GM12891 (cell line): ENCODE measurements around the gene MND1.

ENCODE experiments used
- DNase-seq: peaks from one replicate; pipeline ENCODE4 v3.0.0; 2011; ENCODE audit warnings: low spot score; ENCODE audit not compliant: insufficient read length
- FAIRE-seq: peaks from 2 replicates; lab custom pipeline; 2011; peaks lifted over from hg19 to GRCh38; lab: Jason Lieb, UNC
- PAX5 ChIP-seq: IDR thresholded peaks from 2 replicates; pipeline ENCODE4 v1.6.1; 2011; ENCODE audit warnings: low read length, moderate library complexity, mild to moderate bottlenecking; ENCODE audit not compliant: insufficient read depth, severe bottlenecking
- POLR2A ChIP-seq: IDR thresholded peaks from 2 replicates; pipeline ENCODE4 v1.6.1; 2011; ENCODE audit warnings: low read depth, low read length, control low read depth
- POLR2AphosphoS5 ChIP-seq: IDR thresholded peaks from 2 replicates; pipeline ENCODE4 v1.6.1; 2011; ENCODE audit warnings: low read depth, low read length, control low read depth
- POU2F2 ChIP-seq: IDR thresholded peaks from 2 replicates; pipeline ENCODE4 v1.6.1; 2011; ENCODE audit warnings: low read depth, mild to moderate bottlenecking, control low read depth, low read length, moderate library complexity
- SPI1 ChIP-seq: IDR thresholded peaks from 2 replicates; pipeline ENCODE4 v1.6.1; 2011; ENCODE audit warnings: low read depth, low read length, control low read depth
- TAF1 ChIP-seq: IDR thresholded peaks from 2 replicates; pipeline ENCODE4 v1.6.1; 2011; ENCODE audit warnings: low read depth, low read length, control low read depth

Gene MND1

DNA sequence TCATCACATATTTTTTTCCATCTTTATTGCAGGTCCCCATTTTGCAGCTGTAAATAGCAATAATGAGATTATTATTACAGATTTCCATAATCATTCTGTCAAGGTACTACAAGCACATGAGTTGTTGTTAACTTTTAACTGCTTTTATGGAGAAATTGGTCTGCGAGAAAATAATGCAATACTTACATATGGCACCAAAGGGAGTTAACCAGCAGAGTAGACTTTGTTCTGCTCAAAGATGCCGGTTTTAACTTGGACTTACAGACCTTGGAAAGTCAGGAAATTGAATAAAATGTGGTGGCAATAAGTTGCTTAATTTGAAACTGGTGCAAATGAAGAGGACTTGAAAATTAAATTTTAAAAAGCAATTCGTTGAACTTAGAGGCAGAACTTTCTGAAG lies 20.4 kb upstream of the MND1 start:
- TF ChIP-seq TAF1 (no peak), POLR2AphosphoS5 (no peak), SPI1 (no peak), POLR2A (no peak), POU2F2 (no peak), PAX5 (no peak)
- DNase-seq: no peak
- no peak for FAIRE-seq

DNA sequence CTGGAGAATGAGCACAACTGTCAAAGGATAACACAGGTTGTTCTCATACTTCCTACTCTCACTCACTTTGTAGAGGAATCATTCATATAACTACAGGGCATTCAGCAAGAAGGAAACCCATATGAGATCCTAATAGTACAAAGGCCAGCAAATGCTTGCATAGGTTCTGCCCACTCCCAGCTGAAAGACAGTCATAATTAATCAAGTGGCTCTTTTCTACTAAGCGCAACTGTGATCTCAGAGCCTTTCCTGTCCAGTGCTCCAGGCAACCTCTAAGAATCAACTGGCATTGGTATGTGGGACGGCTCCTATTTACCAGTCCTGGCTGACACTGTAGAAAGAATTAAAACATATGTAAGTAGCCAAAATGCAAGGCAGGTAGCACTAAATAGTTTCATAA lies 18.9 kb upstream of the MND1 start:
- DNase-seq (no peak), FAIRE-seq (no peak)
- no peak for TF ChIP-seq POU2F2
- TF ChIP-seq POLR2A: no peak
- no peak for TF ChIP-seq SPI1
- no peak for TF ChIP-seq PAX5
- TF ChIP-seq POLR2AphosphoS5: no peak

DNA sequence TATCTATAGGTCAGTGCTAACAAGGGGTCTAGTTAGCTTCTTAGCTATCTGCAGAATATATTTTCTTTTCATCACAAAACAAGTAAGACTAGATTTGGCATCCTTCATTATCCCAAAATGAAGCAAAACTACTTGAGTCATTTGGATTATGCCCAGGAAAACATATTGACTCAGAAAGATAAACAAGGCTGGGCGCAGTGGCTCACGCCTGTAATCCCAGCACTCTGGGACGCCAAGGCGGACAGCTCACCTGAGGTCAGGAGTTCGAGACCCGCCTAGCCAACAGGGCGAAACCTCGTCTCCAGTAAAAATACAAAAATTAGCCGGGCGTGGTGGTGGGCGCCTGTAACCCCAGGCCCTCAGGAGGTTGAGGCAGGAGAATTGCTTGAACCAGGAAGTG lies 18.0 kb upstream of the MND1 start:
- no peak for TF ChIP-seq SPI1
- TF ChIP-seq POU2F2: no peak
- no peak for TF ChIP-seq POLR2AphosphoS5
- no peak for TF ChIP-seq TAF1
- no peak for TF ChIP-seq PAX5
- TF ChIP-seq POLR2A: no peak
- DNase-seq: no peak
- FAIRE-seq: peak; percentile 52

DNA sequence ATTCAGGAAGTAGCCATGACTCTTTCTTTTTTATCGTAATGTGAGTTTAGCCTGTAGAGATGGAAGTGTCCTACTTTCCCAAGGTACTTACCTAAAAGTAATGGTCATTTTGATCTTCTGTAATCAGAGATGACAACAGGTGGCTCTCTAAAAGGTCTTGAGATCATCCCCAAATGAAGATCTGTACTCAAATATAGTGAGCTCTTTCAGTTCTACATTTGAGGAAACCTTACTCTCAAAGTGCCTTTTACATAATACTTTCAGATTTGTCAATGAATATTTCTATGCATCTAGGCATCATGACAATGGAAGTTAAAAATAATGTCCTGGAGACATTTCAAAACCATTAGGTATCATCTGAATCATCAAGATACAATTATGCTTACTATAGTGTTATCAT lies 17.2 kb upstream of the MND1 start:
- DNase-seq: no peak
- TF ChIP-seq PAX5 (no peak), SPI1 (peak; percentile 42; the same call in 1 of the 2 replicates)
- peak; percentile 82 for FAIRE-seq

DNA sequence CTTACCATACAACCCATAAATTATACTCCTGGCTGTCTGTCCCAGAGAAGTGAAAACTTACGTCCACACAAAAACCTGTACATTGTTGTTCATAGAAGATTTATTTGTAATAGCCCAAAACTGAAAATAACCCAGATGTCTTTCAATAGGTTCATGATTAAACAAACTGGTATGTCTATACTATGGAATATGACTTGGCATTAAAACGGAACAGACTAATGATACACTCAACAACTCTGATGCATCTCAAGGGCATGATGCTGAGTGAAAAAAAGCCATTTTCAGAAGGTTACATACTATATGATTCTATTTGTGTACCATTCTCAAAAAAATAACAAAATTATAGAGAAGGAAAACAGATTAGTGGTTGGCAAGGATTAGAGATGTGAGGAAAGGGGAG lies 11.6 kb upstream of the MND1 start:
- FAIRE-seq: peak; percentile 43

DNA sequence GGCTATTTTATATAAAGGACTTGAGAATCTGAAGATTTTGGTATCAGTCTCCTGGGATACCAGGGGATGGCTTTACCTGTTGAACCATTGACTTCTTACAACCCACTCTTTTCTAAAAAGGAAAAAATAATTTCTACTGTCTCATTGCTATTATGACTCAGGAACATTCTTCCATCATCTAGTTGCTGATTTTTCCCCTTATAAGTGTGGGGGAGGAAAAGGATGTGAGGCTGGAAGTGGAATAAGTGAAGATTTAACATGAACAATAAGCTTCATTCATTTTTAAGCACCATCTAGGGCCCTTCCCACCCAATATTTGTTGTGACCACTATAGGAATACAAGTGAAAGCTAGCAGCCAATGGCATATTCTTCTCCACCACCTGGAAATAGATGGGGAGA lies 10.6 kb upstream of the MND1 start:
- FAIRE-seq (no peak), DNase-seq (no peak)
- no peak for TF ChIP-seq POLR2AphosphoS5
- TF ChIP-seq SPI1: no peak
- TF ChIP-seq TAF1: no peak
- no peak for TF ChIP-seq POU2F2
- no peak for TF ChIP-seq PAX5
- no peak for TF ChIP-seq POLR2A

More for the DNA sequence above, 11.6 kb upstream of the MND1 start:
- TF ChIP-seq SPI1: no peak
- no peak for TF ChIP-seq PAX5
- TF ChIP-seq POU2F2: no peak
- TF ChIP-seq TAF1: no peak
- TF ChIP-seq POLR2A: no peak
- TF ChIP-seq POLR2AphosphoS5: no peak
- DNase-seq: no peak

DNA sequence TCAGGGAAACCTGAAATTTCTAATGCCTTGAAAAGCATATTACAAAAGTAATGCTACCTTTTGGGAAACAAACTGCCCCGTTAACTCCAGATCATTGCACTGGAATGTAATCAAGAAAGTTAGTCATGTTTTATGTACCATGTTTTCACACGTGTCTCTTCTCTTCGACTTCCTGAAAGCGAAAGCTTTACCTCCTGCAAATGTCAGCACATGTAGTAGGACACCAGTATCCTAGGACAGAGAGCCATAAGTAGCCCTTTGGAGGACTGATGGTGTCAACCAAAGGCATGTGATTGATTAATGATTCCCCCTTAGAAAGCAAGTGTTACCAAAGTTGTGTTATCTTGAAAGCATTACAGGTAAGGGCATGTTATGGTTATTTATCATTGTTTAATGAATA lies 8.8 kb upstream of the MND1 start:
- DNase-seq: no peak
- TF ChIP-seq SPI1 (no peak), POLR2A (no peak), POU2F2 (no peak), TAF1 (no peak), POLR2AphosphoS5 (no peak), PAX5 (no peak)

DNA sequence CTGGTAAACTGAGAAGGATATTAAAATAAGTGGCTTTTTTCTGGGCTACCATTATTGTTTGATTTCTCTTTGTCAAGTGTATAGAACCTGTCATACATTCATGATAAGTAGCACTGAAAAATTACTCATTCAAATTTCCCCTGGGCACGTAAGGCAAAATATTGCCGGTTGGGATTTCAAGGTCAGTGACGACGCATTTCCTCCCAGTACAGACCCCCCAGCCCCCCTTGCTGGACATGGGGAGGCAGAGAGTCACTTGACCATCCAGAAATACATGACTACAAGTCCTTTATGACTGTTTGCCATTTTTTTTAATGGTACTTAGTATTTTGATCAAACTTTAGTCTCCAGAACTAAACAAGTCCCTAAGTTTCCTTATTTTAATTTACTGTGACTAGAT lies 6.8 kb upstream of the MND1 start:
- TF ChIP-seq POU2F2 (no peak), POLR2AphosphoS5 (no peak), PAX5 (no peak), POLR2A (no peak), SPI1 (no peak), TAF1 (no peak)
- FAIRE-seq (no peak), DNase-seq (no peak)

More for the DNA sequence above, 8.8 kb upstream of the MND1 start:
- peak; percentile 40 for FAIRE-seq

DNA sequence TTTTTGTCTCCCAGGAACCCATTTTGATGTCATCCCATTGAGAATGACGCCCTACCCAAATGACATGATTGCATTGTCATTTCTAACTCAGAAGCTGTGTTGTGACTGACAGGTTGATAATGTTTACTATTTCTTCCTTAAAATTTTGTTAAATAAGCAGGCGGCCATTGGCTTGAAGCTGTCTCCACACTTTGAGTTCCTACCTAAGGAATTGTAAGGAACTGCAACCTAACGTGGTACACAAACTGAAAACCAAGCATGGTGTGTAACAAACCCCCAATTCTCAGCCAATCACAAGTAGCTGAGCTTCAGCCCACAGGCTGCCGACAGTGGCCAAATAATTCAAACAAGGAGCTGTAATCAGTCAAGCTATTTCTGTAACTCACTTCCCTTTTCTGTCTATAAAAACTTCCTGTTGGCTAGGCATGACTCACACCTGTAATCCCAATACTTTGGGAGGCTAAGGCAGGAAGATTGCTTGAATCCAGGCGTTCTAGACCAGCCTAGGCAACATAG lies 2.9 kb upstream of the MND1 start:
- peak; percentile 78 for FAIRE-seq
- DNase-seq: no peak
- TF ChIP-seq SPI1 (peak; percentile 86), POLR2A (no peak), POU2F2 (no peak), POLR2AphosphoS5 (no peak), TAF1 (no peak), PAX5 (no peak)

DNA sequence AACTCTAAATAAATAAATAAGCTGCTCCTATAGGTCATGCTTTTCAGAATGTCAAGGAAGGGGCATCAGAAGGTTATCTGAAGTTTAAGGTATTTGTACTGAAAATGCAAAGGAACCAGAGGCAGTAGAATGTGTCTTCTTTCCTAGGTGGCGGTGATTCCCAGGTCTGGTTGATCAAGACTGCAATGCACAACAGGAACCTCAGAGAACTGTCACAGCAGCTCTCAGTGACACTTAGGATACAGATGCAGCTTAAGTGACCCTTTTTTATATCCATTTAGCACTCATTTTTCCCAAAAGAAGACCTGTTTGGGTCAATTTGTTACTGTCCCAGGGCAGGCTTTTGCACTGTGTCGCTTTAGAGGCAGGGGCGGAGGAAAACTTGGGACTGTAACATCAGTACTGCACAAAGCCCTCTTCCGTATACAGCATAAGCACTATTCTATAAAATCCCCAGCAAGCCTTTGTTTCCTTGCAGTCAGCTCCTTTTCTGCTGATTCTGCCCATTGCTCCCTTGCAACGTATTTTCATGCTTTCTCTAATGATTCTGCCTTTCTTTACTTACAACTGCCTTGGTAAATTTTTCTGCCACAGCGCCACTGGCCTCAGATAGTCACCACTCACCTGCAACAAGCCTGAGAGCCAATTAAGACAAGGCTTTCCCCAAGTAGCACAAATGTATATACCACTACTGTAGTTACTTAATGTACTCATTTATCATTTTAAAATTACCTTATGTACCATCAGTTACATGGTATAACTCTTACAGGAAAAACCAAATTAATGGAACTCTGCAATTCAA lies 1.5 kb upstream of the MND1 start:
- TF ChIP-seq POLR2AphosphoS5 (no peak), TAF1 (no peak), POLR2A (no peak), SPI1 (no peak), POU2F2 (no peak), PAX5 (no peak)
- FAIRE-seq (no peak), DNase-seq (no peak)
